ENCODE data around the gene MRNIP. TPM values are rescaled to one million over a fixed set of nuclear protein-coding genes. Genes with fewer than 3 reads are reported as not detected.

The MRNIP gene
- total RNA-seq, 4 donors from 2014 or later = 13.7 to 44.9 (median 26.5) TPM

GRCh38 chr5:179805529-179806249 is 52.9 kb downstream of the MRNIP start:
- intact Hi-C loops (cut with DNase I; ENCODE audit: low total_unique reads) = loop anchor here (10.0 kb wide), 1 partner anchor 99 kb away; the partner anchor contains the start of gene TBC1D9B
- peak; percentile 16 to 90 for DNase-seq (ENCODE audit: low spot score in 2 of 2)
- H3K4me3 ChIP-seq (ENCODE audit: low read depth, poor library complexity, severe bottlenecking) = peak overlapping the region; percentile 73
- WGBS, 2 donors = 7 to 20% methylated on average over 4 to 46 of the region's 65 CpGs
- TF ChIP-seq POLR2A (IDR thresholded peaks at IDR 0.05) (no peak), CTCF (IDR thresholded peaks at IDR 0.05) (no peak)

- no peak for TF ChIP-seq CTCF (IDR thresholded peaks at IDR 0.05)
- peak; percentile 14 to 85 for DNase-seq (ENCODE audit: low spot score in 2 of 2)
- intact Hi-C loops (cut with DNase I; ENCODE audit: low total_unique reads) = loop anchor here (10.0 kb wide), 1 partner anchor 100 kb away; the partner anchor contains the start of gene TBC1D9B
- whole genome bisulfite sequencing, 2 donors = 30 to 49% methylated on average over 8 to 9 of the region's 9 CpGs
- peak overlapping the region; percentile 73 for H3K4me3 ChIP-seq (ENCODE audit: low read depth, poor library complexity, severe bottlenecking)
Observed at GRCh38 chr5:179805070-179805528, 53.5 kb downstream of the MRNIP start.

GRCh38 chr5:179804555-179804947 is 54.1 kb downstream of the MRNIP start:
- intact Hi-C loops (cut with DNase I; ENCODE audit: low total_unique reads) = loop anchor here (10.0 kb wide), 1 partner anchor 100 kb away; the partner anchor contains the start of gene TBC1D9B
- no peak for DNase-seq (ENCODE audit: low spot score in 2 of 2)
- 90 to 91% methylated on average over 8 of the region's 8 CpGs for WGBS, 2 donors
- TF ChIP-seq POLR2A (IDR thresholded peaks at IDR 0.05) (no peak), CTCF (IDR thresholded peaks at IDR 0.05) (no peak)
- H3K4me3 ChIP-seq (ENCODE audit: low read depth, poor library complexity, severe bottlenecking) = no peak overlapping the region

GRCh38 chr5:179803651-179804554 is 54.7 kb downstream of the MRNIP start:
- WGBS, 2 donors = 62 to 76% methylated on average over 17 to 18 of the region's 18 CpGs
- peak in 1 of 2 donors; percentile 88 for DNase-seq (ENCODE audit: low spot score in 2 of 2)
- intact Hi-C loops (cut with DNase I; ENCODE audit: low total_unique reads) = loop anchor here (1.0 to 10.0 kb wide), 2 partner anchors 40 to 101 kb away; partner anchors contain the start of gene TBC1D9B
- TF ChIP-seq CTCF (IDR thresholded peaks at IDR 0.05) (no peak), POLR2A (IDR thresholded peaks at IDR 0.05) (no peak)
- H3K4me3 ChIP-seq (ENCODE audit: low read depth, poor library complexity, severe bottlenecking) = no peak overlapping the region

- no peak overlapping the region for H3K4me3 ChIP-seq (ENCODE audit: low read depth, poor library complexity, severe bottlenecking)
- 61 to 71% methylated on average over 9 to 11 of the region's 11 CpGs for WGBS, 2 donors
- intact Hi-C loops (cut with DNase I; ENCODE audit: low total_unique reads) = loop anchor here (1.0 to 10.0 kb wide), 2 partner anchors 41 to 102 kb away; partner anchors contain the start of gene TBC1D9B
- no peak for TF ChIP-seq POLR2A (IDR thresholded peaks at IDR 0.05)
- TF ChIP-seq CTCF (IDR thresholded peaks at IDR 0.05) = no peak
- DNase-seq (ENCODE audit: low spot score in 2 of 2) = peak in 1 of 2 donors; percentile 84
Observed at GRCh38 chr5:179802950-179803562, 55.6 kb downstream of the MRNIP start.

Measured in lower leg skin (tissue), 4 donors.